K562 (cell line): ENCODE data around the gene NR1I3.

Experiments used
- ARHGAP35 ChIP-seq: fragments of 450-650 bp; IDR thresholded peaks from 2 replicates; pipeline ENCODE4 v1.6.1; 2018; ENCODE audit not compliant: partially characterized antibody
- CHD1 ChIP-seq: fragments of 200-600 bp; sonication (generic); IDR thresholded peaks from one replicate; pipeline ENCODE4 v1.6.1; 2012; ENCODE audit warnings: mild to moderate bottlenecking, moderate library complexity, low read length, inconsistent platforms
- EZH2 ChIP-seq: IDR thresholded peaks from 2 replicates; pipeline ENCODE4 v1.6.1; 2012; ENCODE audit warnings: low read depth, mild to moderate bottlenecking, inconsistent platforms, low read length, borderline replicate concordance
- TCFL5 ChIP-seq: fragments of 250-450 bp; sonication (Bioruptor Pico); conservative IDR thresholded peaks from 2 replicates; pipeline ENCODE4 v1.6.1; 2021; ENCODE audit warnings: mild to moderate bottlenecking, moderate library complexity, matching md5 sums

DNA sequence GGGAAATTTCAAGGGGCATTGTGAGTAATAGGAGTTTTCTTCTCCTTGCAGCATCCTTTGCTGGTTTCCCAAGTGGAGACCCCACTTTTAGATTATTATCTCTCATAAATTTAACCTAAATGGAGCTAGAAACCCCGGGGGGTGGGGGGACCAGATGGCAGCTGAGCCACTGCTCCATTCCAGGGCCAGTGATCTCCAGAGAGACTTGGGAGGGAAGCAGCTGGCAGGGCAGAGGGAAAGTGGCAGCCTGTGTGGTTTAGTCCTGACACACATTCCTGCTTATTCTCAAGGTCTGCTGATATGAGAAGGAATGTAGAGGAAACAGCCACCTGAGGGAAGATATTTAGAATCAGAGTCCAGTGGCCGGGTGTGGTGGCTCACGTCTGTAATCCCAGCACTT is 36.9 kb upstream of the NR1I3 start:
- no peak for TF ChIP-seq ARHGAP35
- no peak for TF ChIP-seq EZH2
- no peak for TF ChIP-seq TCFL5 (CRISPR knock-in tag)
- no peak for TF ChIP-seq CHD1
